ENCODE measurements around the gene USP25.

USP25 gene

DNA sequence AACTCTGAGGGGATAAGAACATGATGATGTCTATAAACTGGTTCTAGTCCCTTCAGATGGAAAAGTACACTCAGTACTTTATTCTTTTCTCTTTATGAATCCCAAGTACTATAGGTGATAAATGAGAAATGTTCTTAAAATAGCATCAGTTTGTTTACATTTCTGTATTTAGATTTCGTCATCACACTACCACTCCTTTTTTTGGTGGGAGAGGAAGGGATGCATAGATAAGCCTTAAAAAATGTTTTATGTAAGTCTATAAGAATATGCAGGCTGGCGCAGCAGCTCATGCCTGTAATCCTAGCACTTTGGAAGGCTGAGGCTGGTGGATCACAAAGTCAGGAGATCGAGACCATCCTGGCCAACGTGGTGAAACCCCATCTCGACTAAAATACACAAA lies 144.8 kb downstream of the USP25 start:
- Histone ChIP-seq H3K4me3 (replicated peaks; ENCODE audit: insufficient read depth, low read length) (no peak overlapping the region), H3K27ac (replicated peaks) (no peak overlapping the region), H3K27me3 (ENCODE audit: insufficient read depth, poor library complexity, severe bottlenecking) (no peaks in the 10 kb centered on the region)
- DNase-seq (ENCODE audit: low read depth in 1 of 2, low spot score in 1 of 2): no peak
- TF ChIP-seq POLR2AphosphoS5 (IDR thresholded peaks at IDR 0.05; ENCODE audit: low read depth) (no peak), GABPA (IDR thresholded peaks at IDR 0.05; ENCODE audit: low read depth) (no peak), REST (IDR thresholded peaks at IDR 0.05; ENCODE audit: insufficient replicate concordance, low read depth) (no peak), SPI1 (IDR thresholded peaks at IDR 0.05; ENCODE audit: borderline replicate concordance, low read depth) (no peak)
- TF ChIP-seq, protein P1, sequence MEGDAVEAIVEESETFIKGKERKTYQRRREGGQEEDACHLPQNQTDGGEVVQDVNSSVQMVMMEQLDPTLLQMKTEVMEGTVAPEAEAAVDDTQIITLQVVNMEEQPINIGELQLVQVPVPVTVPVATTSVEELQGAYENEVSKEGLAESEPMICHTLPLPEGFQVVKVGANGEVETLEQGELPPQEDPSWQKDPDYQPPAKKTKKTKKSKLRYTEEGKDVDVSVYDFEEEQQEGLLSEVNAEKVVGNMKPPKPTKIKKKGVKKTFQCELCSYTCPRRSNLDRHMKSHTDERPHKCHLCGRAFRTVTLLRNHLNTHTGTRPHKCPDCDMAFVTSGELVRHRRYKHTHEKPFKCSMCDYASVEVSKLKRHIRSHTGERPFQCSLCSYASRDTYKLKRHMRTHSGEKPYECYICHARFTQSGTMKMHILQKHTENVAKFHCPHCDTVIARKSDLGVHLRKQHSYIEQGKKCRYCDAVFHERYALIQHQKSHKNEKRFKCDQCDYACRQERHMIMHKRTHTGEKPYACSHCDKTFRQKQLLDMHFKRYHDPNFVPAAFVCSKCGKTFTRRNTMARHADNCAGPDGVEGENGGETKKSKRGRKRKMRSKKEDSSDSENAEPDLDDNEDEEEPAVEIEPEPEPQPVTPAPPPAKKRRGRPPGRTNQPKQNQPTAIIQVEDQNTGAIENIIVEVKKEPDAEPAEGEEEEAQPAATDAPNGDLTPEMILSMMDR (IDR thresholded peaks at IDR 0.05; ENCODE audit: insufficient read depth, low read length): no peak

- Histone ChIP-seq H3K4me3 (replicated peaks; ENCODE audit: insufficient read depth, low read length) (no peak overlapping the region), H3K27ac (replicated peaks) (no peak overlapping the region), H3K27me3 (ENCODE audit: insufficient read depth, poor library complexity, severe bottlenecking) (no peaks in the 10 kb centered on the region)
- TF ChIP-seq REST (IDR thresholded peaks at IDR 0.05; ENCODE audit: insufficient replicate concordance, low read depth) (no peak), SPI1 (IDR thresholded peaks at IDR 0.05; ENCODE audit: borderline replicate concordance, low read depth) (no peak), GABPA (IDR thresholded peaks at IDR 0.05; ENCODE audit: low read depth) (no peak), POLR2AphosphoS5 (IDR thresholded peaks at IDR 0.05; ENCODE audit: low read depth) (no peak)
- TF ChIP-seq, protein P1 (IDR thresholded peaks at IDR 0.05; ENCODE audit: insufficient read depth, low read length): no peak
- no peak for DNase-seq (ENCODE audit: low read depth in 1 of 2, low spot score in 1 of 2)
Observed at GRCh38 chr21:15875286-15875685, 145.5 kb downstream of the USP25 start.

- H3K27me3 ChIP-seq (ENCODE audit: insufficient read depth, poor library complexity, severe bottlenecking): no peaks in the 10 kb centered on the region
- no peak overlapping the region for H3K4me3 ChIP-seq (replicated peaks; ENCODE audit: insufficient read depth, low read length)
- TF ChIP-seq POLR2AphosphoS5 (IDR thresholded peaks at IDR 0.05; ENCODE audit: low read depth) (no peak), GABPA (IDR thresholded peaks at IDR 0.05; ENCODE audit: low read depth) (no peak), REST (IDR thresholded peaks at IDR 0.05; ENCODE audit: insufficient replicate concordance, low read depth) (no peak), SPI1 (IDR thresholded peaks at IDR 0.05; ENCODE audit: borderline replicate concordance, low read depth) (no peak)
- TF ChIP-seq, protein P1 (IDR thresholded peaks at IDR 0.05; ENCODE audit: insufficient read depth, low read length): no peak
- H3K27ac ChIP-seq (replicated peaks): no peak overlapping the region
- DNase-seq (ENCODE audit: low read depth in 1 of 2, low spot score in 1 of 2): no peak
Observed at GRCh38 chr21:15893902-15894301, 164.1 kb downstream of the USP25 start.
